DND-41 (cell line): ENCODE measurements around the gene FHL2.

Source experiments
- CTCF ChIP-seq: IDR thresholded peaks from 2 replicates; pipeline ENCODE4 v1.5.1; 2012; ENCODE audit warnings: borderline replicate concordance, low read length, moderate library complexity, mild to moderate bottlenecking; ENCODE audit not compliant: poor library complexity, severe bottlenecking; ENCODE audit errors: extremely low read depth
- EZH2 ChIP-seq: IDR thresholded peaks from 3 replicates; pipeline ENCODE4 v1.6.1; 2012; ENCODE audit warnings: borderline replicate concordance, low read depth, mild to moderate bottlenecking, moderate library complexity, low read length, inconsistent platforms; ENCODE audit not compliant: severe bottlenecking

DNA sequence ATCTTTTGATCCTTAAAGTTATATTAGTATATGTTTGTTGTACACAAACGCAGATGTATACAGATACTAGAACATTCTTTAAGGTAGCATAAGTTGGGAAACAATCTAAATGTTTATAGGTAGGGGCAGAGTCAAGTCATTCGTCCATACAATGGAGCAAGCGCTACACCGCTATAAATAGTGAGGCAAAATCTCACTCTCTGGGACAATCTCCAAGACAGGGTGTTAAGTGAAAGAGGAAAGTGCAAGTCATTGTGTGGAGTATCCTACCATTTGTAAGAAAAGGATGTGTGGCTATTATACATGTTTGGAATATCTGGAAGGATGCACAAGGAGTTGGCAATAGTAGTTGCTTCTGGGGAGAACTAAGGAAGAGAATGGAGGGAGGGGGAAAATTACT lies 16.2 kb upstream of the FHL2 start:
- no peak for TF ChIP-seq CTCF
- no peak for TF ChIP-seq EZH2
